NCI-H345 treated with DMSO at 0.1 percent for 48 hours (cell line): ENCODE results near the gene CFAP20.

Source experiments
- DNase-seq: peaks from one replicate; lab custom pipeline; 2025; ENCODE audit not compliant: unreplicated experiment; lab: John Stamatoyannopoulos, UW

CFAP20 gene

DNA sequence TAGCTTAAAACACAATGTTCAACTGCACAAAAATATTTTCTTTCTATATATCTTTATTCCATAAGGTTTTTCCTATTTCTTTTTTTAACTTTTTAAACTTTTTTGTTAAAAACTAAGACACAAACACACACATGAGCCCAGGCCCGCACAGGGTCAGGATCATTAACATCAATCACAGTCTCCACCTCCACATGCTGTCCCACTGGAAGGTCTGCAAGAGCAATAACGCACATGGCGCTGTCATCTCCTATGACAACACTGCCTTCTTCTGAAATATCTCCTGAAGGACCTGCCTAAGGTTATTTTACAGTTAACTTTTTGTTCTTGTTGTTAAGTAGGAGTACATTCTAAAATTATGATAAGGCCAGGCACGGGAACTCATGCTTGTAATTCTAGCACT, 4.1 kb downstream of the CFAP20 start:
- no peak for DNase-seq

DNA sequence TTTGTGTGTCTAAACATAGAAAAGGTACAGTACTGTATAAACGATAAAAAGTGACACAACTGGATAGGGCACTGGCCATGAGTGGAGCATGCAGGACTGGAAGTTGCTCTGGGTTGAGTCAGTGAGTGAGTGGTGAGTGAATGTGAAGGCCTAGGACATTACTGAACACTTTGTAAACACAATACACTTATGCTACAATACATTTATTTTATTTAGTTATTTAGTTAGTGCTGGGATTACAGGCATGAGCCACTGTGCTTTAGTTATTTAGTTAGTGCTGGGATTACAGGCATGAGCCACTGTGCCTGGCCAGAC, 4.6 kb downstream of the CFAP20 start:
- no peak for DNase-seq

DNA sequence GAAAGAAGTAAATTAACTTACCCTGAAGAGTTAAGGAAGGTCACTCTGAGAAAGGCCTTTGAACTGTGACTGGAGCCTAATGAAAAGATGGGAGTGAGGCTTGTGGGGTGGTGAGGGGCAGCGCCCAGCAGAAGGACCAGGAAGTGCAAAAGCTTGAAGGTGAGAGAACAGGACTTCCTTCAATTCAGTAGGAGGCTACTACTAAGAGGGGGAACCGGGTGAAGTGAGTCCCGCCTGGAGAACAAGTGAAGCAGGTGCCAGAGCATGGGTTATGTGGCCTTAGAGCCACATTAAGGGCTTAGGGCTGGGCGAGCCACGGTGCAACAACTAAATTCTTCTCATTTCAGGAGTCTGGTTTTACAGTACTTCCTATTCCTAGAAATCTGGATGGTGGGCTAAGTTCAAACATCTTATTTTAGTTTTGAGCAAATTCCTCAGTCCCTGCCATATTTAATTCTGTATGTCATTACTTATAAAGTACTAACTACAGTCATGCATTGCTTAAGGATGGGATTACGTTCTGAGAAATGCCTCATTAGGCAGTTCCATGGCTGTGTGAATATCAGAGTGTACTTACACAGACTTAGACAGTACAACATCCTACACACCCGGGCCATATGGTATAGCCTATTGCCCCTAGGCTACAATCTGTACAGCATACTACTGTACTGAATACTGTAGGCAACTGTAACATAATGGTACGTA, 5.1 kb downstream of the CFAP20 start:
- no peak for DNase-seq

DNA sequence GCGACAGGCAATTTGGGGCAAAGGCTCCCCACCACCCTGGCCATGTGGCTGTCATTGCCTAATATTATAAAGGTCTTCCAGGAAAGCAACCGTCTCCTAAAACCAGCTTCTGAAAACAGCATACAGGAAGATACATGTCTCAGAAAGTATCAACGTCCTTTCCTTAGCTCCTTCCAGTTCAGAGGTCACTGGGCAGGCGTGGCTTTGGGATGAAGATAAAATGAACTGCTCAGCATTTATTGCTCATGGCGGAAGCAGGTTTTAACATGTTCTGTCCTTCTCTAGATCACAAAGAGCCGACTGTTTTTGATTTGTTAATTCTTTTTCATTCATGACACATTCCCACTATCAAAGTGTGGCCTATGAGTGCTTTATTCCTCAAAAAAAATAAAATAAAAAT, 8.0 kb downstream of the CFAP20 start:
- DNase-seq, result no peak

DNA sequence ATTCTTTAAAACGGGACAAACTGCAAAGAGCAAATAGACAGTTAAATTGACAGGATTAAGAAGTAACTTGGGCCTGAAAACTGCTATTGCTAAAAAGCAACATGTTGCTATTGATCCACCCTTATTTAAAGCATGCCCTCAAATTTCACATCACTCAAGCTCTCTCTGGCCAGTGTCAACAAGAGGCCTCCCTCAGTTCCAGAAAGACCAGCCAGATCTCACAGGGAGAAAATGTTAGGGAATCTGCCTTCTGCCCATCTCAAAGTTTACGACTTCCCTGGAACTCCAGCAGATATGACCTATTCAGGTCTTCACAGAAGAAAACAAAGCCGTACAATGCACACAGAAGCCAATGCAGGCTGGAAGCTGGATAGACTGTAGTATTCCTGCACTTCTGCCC, 8.9 kb downstream of the CFAP20 start:
- no peak for DNase-seq

DNA sequence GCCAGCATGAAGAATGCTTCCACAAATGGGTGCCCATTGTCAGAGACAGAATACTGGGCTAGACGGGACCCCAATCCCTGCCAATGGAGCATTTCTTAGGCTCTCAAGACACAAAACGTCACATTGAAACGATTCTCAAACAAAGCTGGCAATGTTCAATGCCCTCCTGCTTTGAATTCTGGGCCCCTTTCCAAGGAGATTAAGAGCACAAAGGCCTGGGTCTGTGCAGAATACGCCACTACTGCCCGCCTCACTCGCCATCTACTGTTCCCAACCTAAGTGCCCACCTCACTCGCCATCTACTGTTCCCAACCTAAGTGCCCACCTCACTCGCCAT, 9.7 kb downstream of the CFAP20 start:
- DNase-seq, result no peak

DNA sequence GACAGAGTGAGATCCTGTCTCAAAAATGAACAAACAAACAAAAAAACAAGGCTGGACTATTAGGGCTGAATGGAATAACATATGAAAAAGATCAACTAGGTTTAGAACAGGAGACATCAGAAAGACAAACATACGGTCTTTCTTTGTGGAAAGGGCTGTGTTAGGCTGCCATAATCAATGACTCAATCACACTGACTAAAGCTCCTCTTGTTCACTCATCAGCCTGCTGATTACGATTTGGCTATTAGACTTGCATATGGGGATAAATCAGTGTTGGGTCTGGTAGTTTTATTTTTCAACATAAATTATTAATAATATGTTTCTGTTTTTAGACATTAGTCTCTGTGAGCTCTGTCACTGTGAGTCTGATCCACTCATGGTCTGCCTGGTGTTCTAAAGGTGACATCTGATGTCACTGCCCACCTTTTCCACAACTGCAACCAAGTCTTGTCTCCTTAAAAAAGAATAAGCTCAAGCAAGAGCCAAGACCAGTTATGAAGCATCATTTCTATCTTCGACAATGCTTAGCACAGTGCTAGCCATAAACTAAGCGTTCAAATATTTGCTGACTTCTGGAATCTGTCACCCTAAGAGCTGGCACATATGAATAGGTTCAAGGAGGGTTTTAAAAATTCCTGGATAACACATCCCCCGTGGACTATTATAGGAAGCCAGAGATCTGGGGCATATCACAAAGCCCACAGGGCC, 10.2 kb downstream of the CFAP20 start:
- no peak for DNase-seq

DNA sequence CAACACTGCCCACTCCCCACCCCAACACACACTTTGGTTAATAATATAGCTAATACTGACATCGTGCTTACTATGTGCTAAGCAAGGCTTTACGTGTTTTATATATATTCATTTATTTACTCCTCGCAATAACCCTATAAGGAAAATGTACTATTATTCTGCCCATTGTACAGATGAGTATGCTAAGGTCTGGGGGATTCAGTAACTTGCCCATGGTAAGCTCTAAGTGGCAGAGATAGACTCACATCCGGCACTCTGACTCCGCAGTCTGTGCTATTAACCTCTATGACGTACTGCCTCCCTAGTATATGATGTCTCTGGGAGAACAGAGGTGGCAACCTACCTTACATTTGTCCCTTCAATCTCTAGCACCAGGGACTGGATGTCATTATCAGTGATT, 12.7 kb downstream of the CFAP20 start:
- no peak for DNase-seq

DNA sequence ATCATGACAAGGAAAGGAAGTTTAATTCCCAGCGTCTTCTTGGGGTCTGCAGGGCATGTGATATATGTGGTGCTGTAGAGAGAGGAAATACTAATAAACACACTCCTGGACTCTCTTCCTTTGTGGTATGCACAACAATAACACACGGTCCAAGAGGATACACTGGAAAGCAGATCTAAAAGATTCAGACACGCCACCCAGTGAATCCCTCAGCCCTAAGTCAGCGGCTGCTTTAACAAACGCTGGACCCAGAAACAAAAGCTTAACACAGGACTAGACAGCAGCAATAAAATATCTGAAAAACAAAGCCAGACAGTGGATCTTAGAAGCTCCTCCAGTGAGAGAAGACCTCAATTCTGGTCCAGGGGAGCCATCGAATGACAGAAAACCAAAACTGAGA, 13.1 kb downstream of the CFAP20 start:
- no peak for DNase-seq

DNA sequence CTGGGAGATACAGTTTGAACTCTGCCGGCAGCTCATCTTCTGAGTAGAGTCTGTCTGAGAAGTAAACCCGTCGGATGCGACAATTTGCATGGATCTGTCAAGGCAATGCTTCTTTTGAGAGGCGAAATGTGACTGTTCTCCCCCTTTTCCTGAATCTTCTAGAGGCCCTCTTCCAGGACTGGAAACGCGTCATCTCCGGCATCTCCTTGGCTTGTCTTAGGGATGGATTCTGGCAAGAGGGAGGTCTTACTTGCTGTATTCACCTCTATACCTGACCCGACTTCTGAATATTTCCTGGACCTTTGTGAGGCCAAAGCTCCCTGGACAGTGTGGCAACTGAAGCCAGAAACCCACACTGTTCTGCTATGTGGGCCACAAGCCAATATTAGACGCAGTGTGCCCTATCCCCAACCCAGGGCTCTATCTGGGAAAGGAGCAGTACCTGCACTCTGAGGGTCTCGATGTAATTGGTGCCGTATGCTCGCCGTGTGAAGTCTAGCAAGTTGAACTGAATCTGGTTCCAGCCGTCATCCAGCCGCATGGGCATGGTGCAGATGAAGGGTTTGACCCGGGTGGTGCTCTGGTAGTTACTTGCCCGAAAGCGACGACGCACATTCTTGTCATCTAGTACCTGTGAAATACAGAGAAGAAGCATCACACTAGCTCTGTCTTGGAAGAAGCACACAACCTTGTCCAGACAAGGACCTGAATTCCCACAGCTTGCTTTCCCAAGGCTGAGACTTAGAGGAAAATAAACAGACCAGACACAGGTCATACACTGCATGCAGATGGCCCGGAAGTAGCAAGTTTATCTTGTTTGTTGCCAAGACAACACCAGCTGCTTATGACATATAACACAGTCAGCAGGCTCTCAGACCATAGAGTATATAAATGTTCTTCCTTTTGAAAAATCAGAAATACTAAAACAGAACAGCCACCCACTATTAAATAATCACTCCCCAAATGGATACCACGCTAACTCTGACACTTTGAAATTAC, 14.1 kb downstream of the CFAP20 start:
- DNase-seq, result no peak

DNA sequence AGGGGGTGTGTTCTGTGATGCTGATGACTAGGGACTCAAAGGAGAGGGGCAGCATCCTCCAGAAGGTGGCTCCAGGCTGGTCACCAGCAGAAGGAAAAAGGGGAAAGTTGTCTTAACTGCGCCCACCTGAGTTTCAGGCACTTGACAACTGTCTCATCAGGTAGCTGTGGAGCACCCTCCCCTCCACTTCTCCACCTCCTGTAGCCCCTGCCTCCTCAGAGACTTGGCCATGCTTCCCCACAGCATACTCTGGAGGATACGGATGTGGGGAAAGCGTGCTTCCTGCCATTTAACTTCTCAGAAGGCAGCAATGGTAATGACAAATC, 17.9 kb downstream of the CFAP20 start:
- no peak for DNase-seq

DNA sequence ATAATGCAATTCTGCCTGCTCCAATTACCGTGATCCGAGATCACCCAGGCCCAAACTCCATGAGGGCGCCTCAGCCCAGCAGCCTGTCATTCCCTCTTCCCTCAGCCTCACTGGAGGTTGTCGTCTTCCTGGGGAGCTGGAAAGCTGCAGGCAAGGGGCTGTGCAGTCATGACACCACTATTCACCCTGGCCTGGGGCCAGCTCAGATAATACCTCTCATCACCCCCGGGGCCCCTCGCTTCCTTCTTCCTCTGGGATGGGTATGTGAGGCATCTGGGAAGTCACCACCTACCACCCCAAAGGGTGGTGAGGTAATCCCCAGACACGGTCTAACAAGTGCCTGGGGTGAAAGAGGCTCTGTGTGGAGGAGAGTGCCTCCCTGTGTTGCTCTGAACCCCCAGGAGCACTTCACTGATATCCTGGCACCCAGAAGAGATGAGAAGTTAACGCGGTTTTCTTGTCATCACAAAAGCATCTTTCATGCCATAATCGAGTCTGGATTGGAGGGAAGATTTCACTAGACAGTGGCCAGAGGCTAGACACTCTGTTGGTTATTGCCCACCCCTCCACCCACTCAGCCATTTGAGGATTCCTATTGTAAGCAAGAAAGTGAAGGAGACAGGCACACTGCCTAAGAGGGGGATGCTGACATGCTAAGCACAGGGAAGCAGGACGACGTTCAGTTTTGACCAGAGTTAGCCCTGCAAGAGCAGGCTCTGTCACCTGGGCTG, 18.4 kb downstream of the CFAP20 start:
- DNase-seq, result no peak

DNA sequence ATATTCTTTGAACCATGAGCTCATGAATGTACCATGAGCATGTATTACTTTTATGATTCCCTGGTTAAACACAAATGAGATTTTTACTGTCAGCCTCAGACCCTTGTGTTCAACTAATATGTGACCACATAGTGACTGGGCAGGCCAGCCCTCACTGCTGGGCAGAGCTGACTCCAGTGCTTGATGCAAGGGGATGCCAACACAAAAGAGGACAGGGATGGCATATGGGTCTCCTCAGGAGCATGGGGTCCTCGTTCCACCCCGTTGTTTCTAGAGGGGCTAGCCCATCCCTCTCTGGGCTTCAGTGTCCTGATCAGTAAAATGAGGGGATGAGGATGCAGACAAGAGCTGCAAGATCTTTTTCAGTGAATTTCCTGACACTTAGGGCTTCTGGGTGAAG, 19.3 kb downstream of the CFAP20 start:
- no peak for DNase-seq

DNA sequence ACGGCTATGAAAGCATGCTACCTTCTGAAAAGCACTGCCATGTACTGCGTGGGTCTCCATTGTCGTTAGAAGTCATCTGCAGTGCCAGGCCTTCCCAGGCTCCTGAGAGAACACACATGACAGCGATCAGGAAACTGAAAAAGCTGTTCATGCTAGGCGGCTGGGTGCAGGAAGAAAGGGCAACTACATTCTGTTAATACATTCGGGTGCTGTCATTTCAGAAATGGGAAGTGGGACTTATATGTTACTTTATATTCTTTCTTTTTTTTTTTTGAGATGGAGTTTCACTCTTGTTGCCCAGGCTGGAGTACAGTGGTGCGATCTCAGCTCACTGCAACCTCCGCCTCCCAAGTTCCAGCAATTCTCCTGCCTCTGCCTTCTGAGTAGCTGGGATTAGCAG, 19.9 kb downstream of the CFAP20 start:
- DNase-seq, result no peak

DNA sequence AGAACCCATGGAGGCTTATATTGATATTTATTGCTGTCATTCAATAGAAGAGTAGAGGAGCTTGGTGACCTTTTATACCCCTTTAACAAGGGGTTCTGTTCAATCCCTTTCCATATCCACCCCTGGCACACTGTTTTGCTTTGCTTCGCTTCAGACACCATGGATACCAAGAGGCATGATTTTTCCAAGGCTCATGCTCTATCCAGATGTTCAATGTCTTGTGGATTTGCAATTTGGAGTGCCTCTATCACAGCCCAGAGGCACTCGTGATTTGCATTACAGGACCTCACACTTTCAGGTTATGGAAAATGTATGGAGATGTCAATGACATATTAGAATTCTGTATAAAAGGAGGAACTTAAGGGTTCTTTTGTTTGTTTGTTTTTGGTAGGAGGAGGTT, 21.5 kb downstream of the CFAP20 start:
- no peak for DNase-seq

DNA sequence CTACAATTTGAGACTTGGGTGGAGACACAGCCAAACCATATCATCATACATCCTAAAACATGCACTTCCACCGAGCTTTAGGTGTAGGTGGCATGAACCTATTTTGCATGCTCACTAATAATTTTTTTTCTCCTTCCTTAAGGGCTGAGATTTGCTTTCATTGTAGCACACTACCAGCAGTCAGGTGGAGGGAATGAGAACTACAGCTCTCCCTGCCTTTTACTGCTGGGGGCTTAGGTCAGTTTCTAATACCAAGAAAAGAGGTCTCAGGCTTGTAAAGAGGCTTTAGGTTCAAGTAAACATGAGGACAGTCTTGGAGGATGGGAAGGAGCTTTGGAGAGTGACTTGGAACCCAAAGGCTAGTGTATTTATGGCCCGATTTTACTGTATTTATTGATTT, 22.0 kb downstream of the CFAP20 start:
- no peak for DNase-seq

DNA sequence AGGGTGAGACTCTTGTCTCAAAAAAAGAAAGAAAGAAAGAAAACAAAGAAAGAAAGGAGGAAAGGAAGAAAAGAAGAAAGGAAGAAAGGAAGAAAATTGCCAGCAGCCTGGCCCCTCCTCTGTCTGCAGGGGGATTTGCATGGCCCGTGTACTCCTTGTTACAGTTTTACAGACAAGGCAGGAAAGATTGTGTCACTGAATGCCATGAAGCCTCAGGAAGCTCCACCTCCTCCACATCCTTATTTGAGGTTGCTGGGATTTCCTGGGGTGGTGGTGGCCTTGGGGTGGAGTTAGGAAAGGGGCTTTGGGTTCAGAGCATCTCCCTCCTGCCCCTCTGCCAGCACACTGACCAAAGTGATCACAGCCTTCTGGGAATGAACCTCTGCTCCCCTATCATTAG, 23.6 kb downstream of the CFAP20 start:
- DNase-seq, result no peak

DNA sequence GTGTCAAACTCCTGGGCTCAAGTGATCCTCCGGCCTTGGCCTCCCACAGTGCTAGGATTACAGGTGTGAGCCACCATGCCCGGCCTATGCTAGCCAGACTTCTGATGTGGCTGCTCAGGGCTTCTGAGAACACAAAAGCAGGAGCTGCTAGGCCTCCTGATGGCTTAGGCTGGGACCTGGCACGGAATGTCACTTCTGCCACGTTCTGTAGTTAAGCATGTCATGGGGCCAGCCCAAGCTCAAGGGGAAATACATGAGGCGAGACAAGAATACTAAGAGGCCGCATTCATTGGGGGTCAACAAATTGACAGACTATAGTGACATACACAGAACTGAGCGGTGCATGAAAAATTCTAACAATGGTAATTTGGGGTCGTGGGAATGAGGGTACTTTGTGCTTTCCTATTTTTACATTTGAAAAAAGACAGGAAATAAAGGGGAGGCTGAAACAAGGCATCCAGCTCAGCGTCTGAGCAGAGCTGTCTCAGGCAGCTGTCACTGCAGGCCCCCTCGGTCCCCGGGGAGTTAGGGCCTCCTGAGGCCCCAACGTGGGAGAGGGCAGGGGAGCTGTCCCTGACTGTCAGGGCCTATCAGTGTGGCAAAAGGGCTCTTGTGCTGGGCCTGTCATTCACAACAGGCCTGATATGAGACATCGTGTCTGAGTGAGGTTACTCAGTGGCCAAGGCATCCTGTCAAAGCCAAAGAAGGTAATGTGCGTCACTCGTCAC, 26.4 kb downstream of the CFAP20 start:
- DNase-seq, result no peak

DNA sequence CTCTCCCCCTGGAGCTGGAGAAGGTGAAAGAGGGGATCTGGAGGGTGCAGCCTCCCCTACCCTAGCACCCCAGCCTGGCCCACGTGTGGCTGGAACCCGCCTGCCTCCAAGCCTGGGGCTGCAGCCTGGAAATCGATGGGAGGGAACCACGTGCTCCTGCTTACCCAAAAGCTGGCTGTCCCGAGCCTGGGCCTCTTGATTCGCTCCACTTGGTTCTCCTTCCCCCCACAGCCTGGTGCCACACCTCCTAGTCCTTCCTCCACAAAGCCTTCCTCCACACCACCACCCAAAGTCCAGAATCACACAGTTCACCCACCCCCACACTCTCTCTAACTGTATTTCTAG, 29.3 kb downstream of the CFAP20 start:
- no peak for DNase-seq

DNA sequence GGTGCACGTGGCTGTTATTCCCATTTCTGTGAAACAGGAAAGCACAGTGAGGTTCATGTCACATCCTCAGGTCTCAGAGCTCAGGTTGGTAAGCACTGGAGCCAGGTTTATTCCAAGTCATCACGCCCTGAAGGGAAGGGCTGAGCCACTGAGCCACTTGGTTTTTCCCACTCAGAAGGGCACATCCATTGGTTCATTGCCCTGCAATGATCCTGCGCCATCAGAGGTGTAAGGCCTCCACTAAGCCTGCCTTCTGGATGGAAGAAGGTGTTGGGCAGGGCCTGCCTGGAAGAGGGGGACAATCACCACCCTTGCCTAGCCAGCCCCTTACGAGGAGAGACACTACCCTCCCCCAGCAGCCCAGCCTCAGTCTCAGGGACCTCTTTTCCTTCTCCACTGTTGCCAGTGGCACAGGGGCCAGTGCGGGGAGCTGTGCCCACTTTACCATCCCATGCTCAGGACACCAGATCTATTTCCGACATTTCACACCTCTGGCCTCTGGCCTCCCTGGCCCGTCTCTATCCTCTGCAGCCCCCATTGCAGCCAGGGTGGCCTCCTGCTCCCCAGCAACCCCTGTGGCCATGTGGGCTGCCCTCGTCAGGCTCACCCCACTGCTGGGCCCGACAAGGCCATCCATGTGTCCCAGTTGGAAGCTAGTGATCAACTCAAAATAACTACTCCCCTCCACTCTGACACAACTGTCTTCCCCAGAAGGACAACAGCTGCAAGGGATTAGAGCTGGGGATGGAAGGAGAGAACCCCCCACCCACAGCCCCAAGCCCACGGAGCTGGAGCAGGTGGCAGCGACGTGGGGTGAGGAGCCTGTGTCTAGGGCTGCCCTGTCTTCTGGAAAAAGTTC, 29.9 kb downstream of the CFAP20 start:
- no peak for DNase-seq
